GM13977 (cell line): ENCODE measurements around the gene NEK4.
"Not testable (repeated sequence)": the region's sequence is repeated elsewhere in the genome, so short reads cannot be mapped to it uniquely, and the experiment has no call there.

Experiments
- DNase-seq: peaks from one replicate; pipeline ENCODE4 v3.0.0; 2012; ENCODE audit warnings: low spot score
- in situ Hi-C: fragments of 300-500 bp; cut with MboI; formaldehyde crosslinking; loops from one replicate; pipeline ENCODE4 v1.12.0; 2022; ENCODE audit warnings: low sequenced_read_pairs, low pct_unique_long_range_greater_than_20kb, mixed read lengths, inconsistent platforms; ENCODE audit not compliant: unreplicated experiment
- TF ChIP-seq, protein P1 (sequence below): IDR thresholded peaks from 2 replicates; pipeline ENCODE4 v1.5.1; 2012; ENCODE audit warnings: mild to moderate bottlenecking, control low read depth; ENCODE audit not compliant: insufficient read depth; ENCODE audit errors: extremely low read depth, missing control alignments

The NEK4 gene

DNA sequence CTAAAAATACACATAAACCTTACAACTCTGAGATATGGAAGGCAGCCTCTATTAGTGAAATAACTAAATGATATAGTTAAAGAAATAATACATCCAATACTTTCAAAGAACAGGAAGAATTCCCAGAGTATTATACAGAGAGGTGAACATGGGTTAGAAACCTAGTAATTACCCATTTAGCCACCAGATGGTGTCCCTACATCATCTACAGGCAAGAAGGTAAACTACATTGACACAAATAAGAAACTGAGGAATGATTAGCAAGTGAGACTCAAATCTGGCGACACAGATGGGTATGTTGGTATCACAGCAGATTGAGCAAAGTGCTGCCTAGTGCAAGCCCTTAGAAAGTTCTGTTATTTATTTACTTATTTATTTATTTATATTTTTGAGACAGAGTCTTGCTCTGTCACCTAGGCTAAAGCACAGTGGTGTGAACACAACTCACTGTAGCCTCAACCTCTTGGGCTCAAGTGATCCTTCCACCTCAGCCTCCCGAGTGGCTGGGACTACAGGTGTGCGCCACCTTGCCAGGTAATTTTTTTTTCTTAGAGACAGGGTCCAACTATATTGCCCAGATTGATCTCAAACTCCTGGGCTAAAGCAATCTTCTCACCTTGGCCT lies 28.2 kb downstream of the NEK4 start:
- TF ChIP-seq, protein P1, sequence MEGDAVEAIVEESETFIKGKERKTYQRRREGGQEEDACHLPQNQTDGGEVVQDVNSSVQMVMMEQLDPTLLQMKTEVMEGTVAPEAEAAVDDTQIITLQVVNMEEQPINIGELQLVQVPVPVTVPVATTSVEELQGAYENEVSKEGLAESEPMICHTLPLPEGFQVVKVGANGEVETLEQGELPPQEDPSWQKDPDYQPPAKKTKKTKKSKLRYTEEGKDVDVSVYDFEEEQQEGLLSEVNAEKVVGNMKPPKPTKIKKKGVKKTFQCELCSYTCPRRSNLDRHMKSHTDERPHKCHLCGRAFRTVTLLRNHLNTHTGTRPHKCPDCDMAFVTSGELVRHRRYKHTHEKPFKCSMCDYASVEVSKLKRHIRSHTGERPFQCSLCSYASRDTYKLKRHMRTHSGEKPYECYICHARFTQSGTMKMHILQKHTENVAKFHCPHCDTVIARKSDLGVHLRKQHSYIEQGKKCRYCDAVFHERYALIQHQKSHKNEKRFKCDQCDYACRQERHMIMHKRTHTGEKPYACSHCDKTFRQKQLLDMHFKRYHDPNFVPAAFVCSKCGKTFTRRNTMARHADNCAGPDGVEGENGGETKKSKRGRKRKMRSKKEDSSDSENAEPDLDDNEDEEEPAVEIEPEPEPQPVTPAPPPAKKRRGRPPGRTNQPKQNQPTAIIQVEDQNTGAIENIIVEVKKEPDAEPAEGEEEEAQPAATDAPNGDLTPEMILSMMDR: peak; percentile 64
- DNase-seq: peak; percentile 55
- in situ Hi-C loops: no loop called here

DNA sequence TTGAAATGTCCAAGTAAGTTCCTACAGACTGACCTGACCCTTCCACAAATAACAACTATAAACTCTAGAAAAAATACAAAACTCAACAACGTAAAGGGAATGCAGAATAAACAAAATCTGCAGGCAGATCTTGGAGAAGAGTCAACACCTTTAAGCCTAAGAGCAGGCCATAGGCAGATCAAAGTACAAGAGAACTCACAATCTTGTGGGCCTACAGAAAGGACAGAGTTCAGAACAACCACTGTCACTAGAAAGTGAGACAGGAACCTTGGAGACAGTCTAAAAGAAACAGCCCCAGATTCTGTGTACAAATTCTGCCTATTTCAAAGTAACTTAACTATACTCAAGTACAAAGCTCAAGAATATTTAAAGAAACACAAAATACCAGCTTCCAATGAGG lies 31.0 kb downstream of the NEK4 start:
- DNase-seq: no peak
- TF ChIP-seq, protein P1: no peak
- in situ Hi-C loops: no loop called here

DNA sequence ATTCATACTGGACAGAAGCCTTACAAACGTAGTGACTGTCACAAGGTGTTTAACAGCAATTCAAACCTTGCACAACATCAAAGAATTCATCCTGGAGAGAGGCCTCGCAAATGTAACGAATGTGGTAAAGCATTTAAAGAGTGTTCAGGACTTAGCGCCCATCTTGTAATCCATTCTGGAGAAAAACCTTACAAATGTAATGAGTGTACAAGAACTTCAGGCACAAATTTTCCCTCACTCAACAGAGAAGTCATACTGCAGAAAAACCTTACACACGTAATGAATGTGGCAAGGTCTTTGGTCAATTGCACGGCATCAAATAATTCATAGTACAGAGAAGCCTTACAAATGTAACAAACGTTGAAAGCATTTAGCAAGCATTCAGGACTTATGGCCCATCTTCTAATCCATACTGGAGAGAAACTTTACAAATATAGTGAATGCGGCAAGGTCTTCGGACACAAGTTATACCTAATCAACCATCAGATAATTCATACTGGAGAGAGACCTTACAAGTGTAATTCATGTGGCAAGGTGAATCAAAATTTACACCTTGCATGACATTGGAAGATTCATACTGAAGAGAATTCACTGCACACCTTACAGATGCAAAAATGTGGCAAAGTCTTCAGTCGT lies 37.4 kb downstream of the NEK4 start:
- no peak for DNase-seq
- in situ Hi-C loops: no loop called here
- TF ChIP-seq, protein P1: no peak

DNA sequence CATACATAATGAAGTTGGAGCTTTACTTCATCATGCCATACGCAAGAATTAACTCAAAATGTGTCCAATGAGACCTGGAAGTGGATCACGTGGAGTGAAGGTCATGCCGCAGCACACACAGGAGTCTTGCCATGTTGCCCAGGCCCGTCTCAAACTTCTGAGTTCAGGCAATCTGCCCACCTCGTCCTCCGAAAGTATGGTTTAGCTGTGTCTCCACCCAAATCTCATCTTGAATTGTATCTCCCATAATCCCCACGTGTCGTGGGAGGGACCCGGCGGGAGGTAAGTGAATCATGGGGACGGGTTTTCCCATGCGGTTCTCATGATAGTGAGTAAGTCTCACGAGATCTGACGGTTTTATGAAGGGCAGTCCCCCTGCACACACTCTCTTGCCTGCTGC lies 39.1 kb downstream of the NEK4 start:
- DNase-seq: no peak
- in situ Hi-C loops: no loop called here
- TF ChIP-seq, protein P1: no peak

DNA sequence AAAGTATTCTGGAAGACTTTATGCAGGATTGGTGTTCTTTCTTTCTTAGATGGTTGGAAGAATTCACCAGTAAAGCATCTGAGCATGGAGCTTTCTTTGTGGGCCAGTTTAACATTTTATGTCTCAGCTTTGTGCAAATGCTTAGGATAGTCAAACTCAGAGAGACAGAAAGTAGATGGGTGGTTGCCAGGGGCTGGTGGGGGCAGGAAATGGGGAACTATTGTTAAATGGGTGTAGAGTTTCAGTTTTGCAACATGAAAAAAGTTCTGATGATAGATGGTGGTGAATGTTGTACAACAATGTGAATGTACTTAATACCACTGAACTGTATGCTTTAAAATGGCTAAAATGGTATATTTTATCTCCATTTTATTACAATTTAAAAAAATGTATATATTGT lies 40.1 kb downstream of the NEK4 start:
- TF ChIP-seq, protein P1: no peak
- DNase-seq: no peak
- in situ Hi-C loops: no loop called here

DNA sequence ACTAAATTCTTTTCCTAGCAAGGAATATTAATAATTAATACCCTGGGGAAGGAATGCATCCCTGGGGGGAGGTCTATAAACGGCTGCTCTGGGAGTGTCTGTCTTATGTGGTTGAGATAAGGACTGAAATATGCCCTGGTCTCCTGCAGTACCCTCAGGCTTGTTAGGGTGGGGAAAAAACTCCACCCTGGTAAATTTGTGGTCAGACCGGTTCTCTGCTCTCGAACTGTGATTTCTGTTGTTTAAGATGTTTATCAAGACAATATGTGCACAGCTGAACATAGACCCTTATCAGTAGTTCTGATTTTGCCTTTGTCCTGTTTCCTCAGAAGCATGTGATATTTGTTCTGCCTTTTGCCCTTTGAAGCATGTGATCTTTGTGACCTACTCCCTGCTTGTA lies 42.0 kb downstream of the NEK4 start:
- not testable (repeated sequence) for DNase-seq

DNA sequence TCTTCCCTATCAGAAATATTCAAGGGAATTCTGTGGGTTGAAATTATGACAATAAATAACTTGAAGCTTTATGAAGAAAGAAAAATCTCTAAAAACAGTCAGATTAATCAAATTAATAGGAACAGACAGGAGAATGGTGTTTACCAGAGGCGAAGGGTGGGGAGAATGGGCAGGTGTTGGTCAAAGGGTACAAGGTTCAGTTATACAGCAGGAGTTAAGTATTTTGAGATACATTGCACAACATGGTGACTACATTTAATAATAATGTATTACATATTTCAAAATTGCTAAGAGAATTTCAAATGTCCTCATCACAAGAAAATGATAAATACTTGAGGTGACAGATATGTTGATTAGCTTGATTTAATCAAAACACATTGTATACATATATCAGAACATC lies 46.2 kb downstream of the NEK4 start:
- DNase-seq: no peak
- TF ChIP-seq, protein P1: no peak
- in situ Hi-C loops: no loop called here

More for the DNA sequence above, 42.0 kb downstream of the NEK4 start:
- in situ Hi-C loops: not testable (repeated sequence)
